Suprapubic skin (tissue), 4 donors: Measurements from ENCODE around the gene UNC5B.

ENCODE experiments used
- EP300 ChIP-seq: sonication (generic); formaldehyde crosslinking; IDR thresholded peaks from one replicate; pipeline ENCODE4 v1.6.1; 2017; ENCODE audit warnings: antibody characterized with exemption
- POLR2A ChIP-seq, 2 donors: fragments of 450-650 bp; IDR thresholded peaks; one replicate each; pipeline ENCODE4 v1.6.1; 2017; ENCODE audit warnings: antibody characterized with exemption in 2 of 2, mild to moderate bottlenecking in 2 of 2, moderate library complexity in 2 of 2
- POLR2AphosphoS5 ChIP-seq, 3 donors: sonication (generic); formaldehyde crosslinking; IDR thresholded peaks; one replicate each; pipeline ENCODE4 v1.6.1; 2017; ENCODE audit warnings: antibody characterized with exemption in 3 of 3
- TF ChIP-seq, protein P1 (sequence below), 2 donors: fragments of 200-600 bp in 1 of 2; fragments of 450-650 bp in 1 of 2; sonication (generic) in 1 of 2; IDR thresholded peaks; one replicate each; pipeline ENCODE4 v1.5.1; 2016 to 2019; ENCODE audit warnings: antibody characterized with exemption in 2 of 2, mild to moderate bottlenecking in 1 of 2, moderate library complexity in 1 of 2

DNA sequence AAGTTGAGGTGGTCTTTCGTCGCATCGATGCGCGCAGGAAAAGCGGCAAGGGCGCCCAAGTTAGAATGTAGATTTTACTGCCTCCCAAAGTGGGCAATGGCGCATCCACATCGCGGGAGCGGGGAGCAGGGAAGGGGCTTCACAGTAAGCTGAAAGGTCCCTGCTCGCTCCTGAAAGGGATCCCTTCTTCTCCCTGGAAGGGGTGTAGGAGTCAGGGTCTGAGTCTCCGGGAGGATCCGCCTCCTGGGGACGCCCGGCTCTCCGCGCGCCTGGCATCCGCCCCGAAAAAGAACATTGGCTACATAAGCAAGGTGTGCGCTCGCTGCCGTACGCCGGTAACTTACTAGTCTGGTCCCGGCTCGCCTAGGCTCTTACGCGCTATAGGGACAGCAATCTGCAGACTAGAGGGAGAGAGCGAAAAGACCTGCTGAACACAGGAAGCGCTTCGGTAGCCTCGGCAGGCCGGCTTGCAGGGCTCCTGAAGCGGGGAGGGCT is 804 bp downstream of the UNC5B start:
- TF ChIP-seq, protein P1, sequence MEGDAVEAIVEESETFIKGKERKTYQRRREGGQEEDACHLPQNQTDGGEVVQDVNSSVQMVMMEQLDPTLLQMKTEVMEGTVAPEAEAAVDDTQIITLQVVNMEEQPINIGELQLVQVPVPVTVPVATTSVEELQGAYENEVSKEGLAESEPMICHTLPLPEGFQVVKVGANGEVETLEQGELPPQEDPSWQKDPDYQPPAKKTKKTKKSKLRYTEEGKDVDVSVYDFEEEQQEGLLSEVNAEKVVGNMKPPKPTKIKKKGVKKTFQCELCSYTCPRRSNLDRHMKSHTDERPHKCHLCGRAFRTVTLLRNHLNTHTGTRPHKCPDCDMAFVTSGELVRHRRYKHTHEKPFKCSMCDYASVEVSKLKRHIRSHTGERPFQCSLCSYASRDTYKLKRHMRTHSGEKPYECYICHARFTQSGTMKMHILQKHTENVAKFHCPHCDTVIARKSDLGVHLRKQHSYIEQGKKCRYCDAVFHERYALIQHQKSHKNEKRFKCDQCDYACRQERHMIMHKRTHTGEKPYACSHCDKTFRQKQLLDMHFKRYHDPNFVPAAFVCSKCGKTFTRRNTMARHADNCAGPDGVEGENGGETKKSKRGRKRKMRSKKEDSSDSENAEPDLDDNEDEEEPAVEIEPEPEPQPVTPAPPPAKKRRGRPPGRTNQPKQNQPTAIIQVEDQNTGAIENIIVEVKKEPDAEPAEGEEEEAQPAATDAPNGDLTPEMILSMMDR (IDR thresholded peaks at IDR 0.05): no peak
- TF ChIP-seq POLR2A (IDR thresholded peaks at IDR 0.05): no peak
- TF ChIP-seq EP300: no peak
- TF ChIP-seq POLR2AphosphoS5 (IDR thresholded peaks at IDR 0.05): no peak
